ENCODE results near the gene PEX3. TPM values are rescaled to one million over a fixed set of nuclear protein-coding genes. Genes with fewer than 3 reads are reported as not detected.

The PEX3 gene
- 10 to 100 TPM; 26.3 to 42.7 (median 33.6) TPM for polyA plus RNA-seq (ENCODE audit: insufficient read depth in 1 of 5, insufficient read length in 5 of 5, low replicate concordance in 1 of 5)
- long read RNA-seq, donor 1, transcript PEX3-201 (12 exons, 1,969 nt), result major isoform, 13 of 27 reads
- long read RNA-seq, donor 1, partial matches to known transcripts, result 12 of 27 reads
- long read RNA-seq, donor 1, other reads (novel, unspliced or antisense), result 0 of 27 reads
- long read RNA-seq, donor 2, transcript PEX3-201 (12 exons, 1,969 nt), result major isoform, 10 of 12 reads
- long read RNA-seq, donor 2, partial matches to known transcripts, result 0 of 12 reads
- long read RNA-seq, donor 2, other reads (novel, unspliced or antisense), result 0 of 12 reads
- long read RNA-seq, donor 3, transcript PEX3-201 (12 exons, 1,969 nt), result major isoform, 5 of 5 reads
- long read RNA-seq, donor 3, partial matches to known transcripts, result 0 of 5 reads
- long read RNA-seq, donor 3, other reads (novel, unspliced or antisense), result 0 of 5 reads
- long read RNA-seq, donor 4, transcript PEX3-201 (12 exons, 1,969 nt), result major isoform, 5 of 7 reads
- long read RNA-seq, donor 4, partial matches to known transcripts, result 0 of 7 reads
- long read RNA-seq, donor 4, other reads (novel, unspliced or antisense), result 0 of 7 reads
- long read RNA-seq, donor 5, transcript PEX3-201 (12 exons, 1,969 nt), result major isoform, 10 of 196 reads
- long read RNA-seq, donor 5, partial matches to known transcripts, result 132 of 196 reads
- long read RNA-seq, donor 5, other reads (novel, unspliced or antisense), result 52 of 196 reads
- long read RNA-seq, donor 6, transcript PEX3-201 (12 exons, 1,969 nt), result major isoform, 10 of 12 reads
- long read RNA-seq, donor 6, partial matches to known transcripts, result 0 of 12 reads
- long read RNA-seq, donor 6, other reads (novel, unspliced or antisense), result 0 of 12 reads
- long read RNA-seq, donor 7, transcript PEX3-201 (12 exons, 1,969 nt), result major isoform, 5 of 5 reads
- long read RNA-seq, donor 7, partial matches to known transcripts, result 0 of 5 reads
- long read RNA-seq, donor 7, other reads (novel, unspliced or antisense), result 0 of 5 reads
- long read RNA-seq, donor 8, transcript PEX3-201 (12 exons, 1,969 nt), result major isoform, 6 of 6 reads
- long read RNA-seq, donor 8, partial matches to known transcripts, result 0 of 6 reads
- long read RNA-seq, donor 8, other reads (novel, unspliced or antisense), result 0 of 6 reads

GRCh38 chr6:143450453-143451371 is at the start of gene PEX3, which contains the start of gene ADAT2:
Gene PEX3 (plus strand): TSS chr6:143450805. CDS start chr6:143451043, 238 bp downstream.
Gene ADAT2 (minus strand): TSS chr6:143450695. CDS start chr6:143450658, 37 bp downstream.
- peak; percentile 88 to 91 for DNase-seq

GRCh38 chr6:143401068-143401446 is 49.5 kb upstream of the PEX3 start:
- no peak for DNase-seq

GRCh38 chr6:143401636-143402370 is 48.8 kb upstream of the PEX3 start:
- no peak for DNase-seq

- DNase-seq, result no peak
Measured at GRCh38 chr6:143402721-143403336, 47.8 kb upstream of the PEX3 start.

- no peak for DNase-seq
Measured at GRCh38 chr6:143405373-143406154, 45.0 kb upstream of the PEX3 start.

- no peak for DNase-seq
Measured at GRCh38 chr6:143406673-143407072, 43.9 kb upstream of the PEX3 start.

GRCh38 chr6:143408151-143408786 is 42.3 kb upstream of the PEX3 start:
- no peak for DNase-seq

- no peak for DNase-seq
Measured at GRCh38 chr6:143408787-143409162, 41.8 kb upstream of the PEX3 start.

- DNase-seq, result no peak
Measured at GRCh38 chr6:143410859-143411270, 39.7 kb upstream of the PEX3 start.

GRCh38 chr6:143414769-143415168 is 35.8 kb upstream of the PEX3 start:
- DNase-seq, result no peak

- no peak for DNase-seq
Measured at GRCh38 chr6:143419526-143419925, 31.1 kb upstream of the PEX3 start.

GRCh38 chr6:143426026-143426425 is 24.6 kb upstream of the PEX3 start:
- DNase-seq, result no peak

- DNase-seq, result peak; percentile 86 to 92
Measured at GRCh38 chr6:143427109-143427817, 23.3 kb upstream of the PEX3 start.

GRCh38 chr6:143429970-143430369 is 20.6 kb upstream of the PEX3 start:
- DNase-seq, result no peak

GRCh38 chr6:143431226-143431625 is 19.4 kb upstream of the PEX3 start:
- no peak for DNase-seq

- DNase-seq, result no peak
Measured at GRCh38 chr6:143432588-143432987, 18.0 kb upstream of the PEX3 start.

- DNase-seq, result no peak
Measured at GRCh38 chr6:143441010-143441409, 9.6 kb upstream of the PEX3 start.

All from right lung (tissue), 10 donors.